PC-9 (cell line): ENCODE data around the gene TNIK.

ENCODE experiments used
- EZH2 ChIP-seq: fragments of 200-600 bp; sonication (generic); IDR thresholded peaks from 2 replicates; pipeline ENCODE4 v1.8.0; 2017; ENCODE audit warnings: antibody characterized with exemption, low read depth
- TF ChIP-seq, protein P1 (sequence below): fragments of 200-600 bp; sonication (generic); conservative IDR thresholded peaks from 2 replicates; pipeline ENCODE4 v1.6.1; 2017; ENCODE audit warnings: mixed run types, antibody characterized with exemption, mild to moderate bottlenecking, moderate library complexity

DNA sequence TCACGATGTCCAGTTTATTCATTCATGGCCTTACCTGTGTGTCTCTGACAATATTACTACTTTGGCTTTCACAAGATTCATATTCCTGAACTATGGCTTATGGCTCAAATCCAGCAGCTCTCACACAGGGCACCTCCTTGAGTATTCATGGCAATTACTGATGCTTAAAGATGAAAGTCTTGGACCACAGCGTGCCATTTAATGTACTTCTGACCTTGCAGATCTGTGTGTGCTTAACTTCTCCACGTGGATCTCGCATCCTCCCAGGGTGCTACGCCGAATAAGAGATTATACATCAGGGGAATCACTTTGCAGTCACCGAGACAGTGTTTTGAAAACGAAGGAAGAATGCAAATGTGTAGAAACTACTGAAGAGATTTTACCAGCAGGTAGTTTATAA is 147.5 kb downstream of the TNIK start:
- TF ChIP-seq, protein P1, sequence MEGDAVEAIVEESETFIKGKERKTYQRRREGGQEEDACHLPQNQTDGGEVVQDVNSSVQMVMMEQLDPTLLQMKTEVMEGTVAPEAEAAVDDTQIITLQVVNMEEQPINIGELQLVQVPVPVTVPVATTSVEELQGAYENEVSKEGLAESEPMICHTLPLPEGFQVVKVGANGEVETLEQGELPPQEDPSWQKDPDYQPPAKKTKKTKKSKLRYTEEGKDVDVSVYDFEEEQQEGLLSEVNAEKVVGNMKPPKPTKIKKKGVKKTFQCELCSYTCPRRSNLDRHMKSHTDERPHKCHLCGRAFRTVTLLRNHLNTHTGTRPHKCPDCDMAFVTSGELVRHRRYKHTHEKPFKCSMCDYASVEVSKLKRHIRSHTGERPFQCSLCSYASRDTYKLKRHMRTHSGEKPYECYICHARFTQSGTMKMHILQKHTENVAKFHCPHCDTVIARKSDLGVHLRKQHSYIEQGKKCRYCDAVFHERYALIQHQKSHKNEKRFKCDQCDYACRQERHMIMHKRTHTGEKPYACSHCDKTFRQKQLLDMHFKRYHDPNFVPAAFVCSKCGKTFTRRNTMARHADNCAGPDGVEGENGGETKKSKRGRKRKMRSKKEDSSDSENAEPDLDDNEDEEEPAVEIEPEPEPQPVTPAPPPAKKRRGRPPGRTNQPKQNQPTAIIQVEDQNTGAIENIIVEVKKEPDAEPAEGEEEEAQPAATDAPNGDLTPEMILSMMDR: no peak
- no peak for TF ChIP-seq EZH2
